ENCODE data around the gene ZNF117.
"Not testable (repeated sequence)": the region's sequence is repeated elsewhere in the genome, so short reads cannot be mapped to it uniquely, and the experiment has no call there.

- TF ChIP-seq CTCF, POLR2A (IDR thresholded peaks at IDR 0.05): not testable (repeated sequence)
Measured at GRCh38 chr7:65033391-65033790, 42.6 kb upstream of the ZNF117 start.

All from gastroesophageal sphincter (tissue), 3 donors.